ENCODE data around the gene MPPED2. TPM values are rescaled to one million over a fixed set of nuclear protein-coding genes. Genes with fewer than 3 reads are reported as not detected.

The MPPED2 gene
- total and polyA plus RNA-seq, 2 of the 13 experiments (the other 11 are each of a cell fraction or from before 2014, with no cell fraction given): not detected

DNA sequence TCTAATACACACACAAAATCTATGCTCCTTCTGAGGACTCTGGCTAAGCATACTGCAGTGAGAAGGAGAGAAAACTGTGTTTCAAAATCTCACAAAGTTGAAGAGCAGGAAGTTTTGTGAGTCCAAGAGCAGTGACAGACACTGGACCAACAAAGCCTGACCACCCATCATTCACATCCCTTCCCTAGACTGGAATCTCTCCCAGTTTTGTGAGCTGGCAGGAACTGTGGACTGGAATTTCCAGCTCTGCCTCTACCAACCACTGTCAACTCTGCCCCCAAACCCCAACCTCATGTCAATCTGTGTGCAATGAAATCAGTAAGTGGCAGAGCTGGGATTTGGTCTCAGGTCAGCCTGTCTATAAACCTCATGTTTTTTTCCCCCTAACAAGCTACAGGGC is 150.7 kb downstream of the MPPED2 start (continued):
- TF ChIP-seq, protein P1, sequence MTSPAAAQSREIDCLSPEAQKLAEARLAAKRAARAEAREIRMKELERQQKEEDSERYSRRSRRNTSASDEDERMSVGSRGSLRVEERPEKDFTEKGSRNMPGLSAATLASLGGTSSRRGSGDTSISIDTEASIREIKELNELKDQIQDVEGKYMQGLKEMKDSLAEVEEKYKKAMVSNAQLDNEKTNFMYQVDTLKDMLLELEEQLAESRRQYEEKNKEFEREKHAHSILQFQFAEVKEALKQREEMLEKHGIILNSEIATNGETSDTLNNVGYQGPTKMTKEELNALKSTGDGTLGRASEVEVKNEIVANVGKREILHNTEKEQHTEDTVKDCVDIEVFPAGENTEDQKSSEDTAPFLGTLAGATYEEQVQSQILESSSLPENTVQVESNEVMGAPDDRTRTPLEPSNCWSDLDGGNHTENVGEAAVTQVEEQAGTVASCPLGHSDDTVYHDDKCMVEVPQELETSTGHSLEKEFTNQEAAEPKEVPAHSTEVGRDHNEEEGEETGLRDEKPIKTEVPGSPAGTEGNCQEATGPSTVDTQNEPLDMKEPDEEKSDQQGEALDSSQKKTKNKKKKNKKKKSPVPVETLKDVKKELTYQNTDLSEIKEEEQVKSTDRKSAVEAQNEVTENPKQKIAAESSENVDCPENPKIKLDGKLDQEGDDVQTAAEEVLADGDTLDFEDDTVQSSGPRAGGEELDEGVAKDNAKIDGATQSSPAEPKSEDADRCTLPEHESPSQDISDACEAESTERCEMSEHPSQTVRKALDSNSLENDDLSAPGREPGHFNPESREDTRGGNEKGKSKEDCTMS (CRISPR knock-in tag; conservative IDR thresholded peaks at IDR 0.05): no peak
- TF ChIP-seq PAX8 (CRISPR knock-in tag; IDR thresholded peaks at IDR 0.05; ENCODE audit: borderline replicate concordance): no peak

- POLR2A ChIA-PET: no interaction called here
- TF ChIP-seq GATA4 (IDR thresholded peaks at IDR 0.05; ENCODE audit: borderline replicate concordance, low read depth) (no peak), TRIM22 (IDR thresholded peaks at IDR 0.05) (no peak), ZNF331 (CRISPR knock-in tag; IDR thresholded peaks at IDR 0.05) (no peak), MEF2D (CRISPR knock-in tag; IDR thresholded peaks at IDR 0.05) (no peak), ZNF530 (CRISPR knock-in tag; IDR thresholded peaks at IDR 0.05; ENCODE audit: low read depth) (no peak), SMC3 (IDR thresholded peaks at IDR 0.05; ENCODE audit: low read length) (no peak), DDIT3 (CRISPR knock-in tag; IDR thresholded peaks at IDR 0.05) (no peak), RBFOX2 (IDR thresholded peaks at IDR 0.05; ENCODE audit: low read depth, low read length) (no peak), ZNF496 (CRISPR knock-in tag; IDR thresholded peaks at IDR 0.05; ENCODE audit: insufficient replicate concordance) (no peak), ZNF616 (CRISPR knock-in tag; IDR thresholded peaks at IDR 0.05; ENCODE audit: low read depth) (no peak), ZC3H4 (CRISPR knock-in tag; IDR thresholded peaks at IDR 0.05; ENCODE audit: borderline replicate concordance) (no peak), CC2D1A (CRISPR knock-in tag; IDR thresholded peaks at IDR 0.05) (no peak), ZNF343 (CRISPR knock-in tag; IDR thresholded peaks at IDR 0.05) (no peak)
- TF ChIP-seq, protein P2, sequence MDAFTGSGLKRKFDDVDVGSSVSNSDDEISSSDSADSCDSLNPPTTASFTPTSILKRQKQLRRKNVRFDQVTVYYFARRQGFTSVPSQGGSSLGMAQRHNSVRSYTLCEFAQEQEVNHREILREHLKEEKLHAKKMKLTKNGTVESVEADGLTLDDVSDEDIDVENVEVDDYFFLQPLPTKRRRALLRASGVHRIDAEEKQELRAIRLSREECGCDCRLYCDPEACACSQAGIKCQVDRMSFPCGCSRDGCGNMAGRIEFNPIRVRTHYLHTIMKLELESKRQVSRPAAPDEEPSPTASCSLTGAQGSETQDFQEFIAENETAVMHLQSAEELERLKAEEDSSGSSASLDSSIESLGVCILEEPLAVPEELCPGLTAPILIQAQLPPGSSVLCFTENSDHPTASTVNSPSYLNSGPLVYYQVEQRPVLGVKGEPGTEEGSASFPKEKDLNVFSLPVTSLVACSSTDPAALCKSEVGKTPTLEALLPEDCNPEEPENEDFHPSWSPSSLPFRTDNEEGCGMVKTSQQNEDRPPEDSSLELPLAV (CRISPR knock-in tag; conservative IDR thresholded peaks at IDR 0.05; ENCODE audit: low read depth): no peak
- TF ChIP-seq, protein P1 (CRISPR knock-in tag; conservative IDR thresholded peaks at IDR 0.05): no peak
Observed at GRCh38 chr11:30434901-30435300, 151.3 kb downstream of the MPPED2 start.

More at GRCh38 chr11:30434901-30435300, 151.3 kb downstream of the MPPED2 start:
- H3K9me3 ChIP-seq (ENCODE audit: low read length): no peaks in the 10 kb centered on the region
- 2% methylated on average over 3 of the region's 3 CpGs for WGBS (ENCODE audit: low lambda C conversion rate)
- H3K79me2 ChIP-seq (ENCODE audit: insufficient read depth, low read length): no peaks in the 10 kb centered on the region
- BruUV-seq (replicated peaks): no TSS peak
- H3K9ac ChIP-seq (ENCODE audit: insufficient read depth, low read depth, low read length): no peak overlapping the region
- no peak for DNase-seq (ENCODE audit: low spot score)
- no peak overlapping the region for H3K4me2 ChIP-seq (ENCODE audit: low read depth, low read length)
- H3K27ac ChIP-seq (ENCODE audit: extremely low read length, insufficient read depth, low read length): no peak overlapping the region
- no peak for FAIRE-seq
- CTCF ChIA-PET (ENCODE audit: low intra/inter-chr PET ratio, low total read pairs): no interaction called here
- H4K20me1 ChIP-seq (ENCODE audit: insufficient read depth, low read length): no peaks in the 10 kb centered on the region
- intact Hi-C loops (cut with micrococcal nuclease; ENCODE audit: unreplicated experiment) (no loop called here), in situ Hi-C loops (cut with HindIII; ENCODE audit: extremely low pct_ligation_motif_present, low pct_unique_long_range_greater_than_20kb) (no loop called here)
- H3K27me3 ChIP-seq (ENCODE audit: control insufficient read depth in 1 of 2, insufficient read depth in 2 of 2, low read length in 2 of 2): peaks cover 0 to 3% of the 10 kb centered on the region in 2 experiments; a peak in 1 of 5 replicates
- ATAC-seq: no peak
- no peak overlapping the region for H3K4me3 ChIP-seq (replicated peaks in 1 of 3; ENCODE audit: insufficient read depth in 1 of 3, low read depth in 2 of 3, low read length in 3 of 3)
- H3K4me1 ChIP-seq (ENCODE audit: insufficient read depth, low read length): no peaks in the 10 kb centered on the region
- H3K36me3 ChIP-seq (replicated peaks in 1 of 2; ENCODE audit: control insufficient read depth in 1 of 2, insufficient read depth in 2 of 2, low read length in 2 of 2): no peaks in the 10 kb centered on the region
- H2AFZ ChIP-seq (ENCODE audit: low read length): no peak overlapping the region
